ENCODE measurements around the gene IFNG. TPM values are rescaled to one million over a fixed set of nuclear protein-coding genes. Genes with fewer than 3 reads are reported as not detected.

The IFNG gene
- total RNA-seq, 1 donor, result 12.4 TPM

DNA sequence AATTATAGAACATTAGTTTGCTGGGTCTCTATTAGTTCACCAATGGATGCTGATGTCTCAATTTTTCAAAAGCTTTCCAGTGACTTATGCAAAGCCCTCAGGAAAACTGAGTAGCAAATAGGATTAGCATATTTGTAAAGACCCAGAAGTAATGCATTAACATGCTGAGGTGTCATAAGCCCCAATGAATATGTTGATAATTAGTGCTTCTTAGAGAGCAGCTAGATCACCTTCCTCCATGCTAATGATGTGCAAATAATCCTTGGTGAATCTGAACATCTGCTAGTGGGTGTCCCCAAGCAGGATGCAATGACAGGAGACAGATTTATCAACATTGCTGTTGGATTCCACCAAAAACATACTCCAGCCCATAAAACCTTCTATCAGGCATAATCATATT is 19.0 kb downstream of the IFNG start:
- Histone ChIP-seq H3K27me3 (ENCODE audit: insufficient read depth, low read length) (no peaks in the 10 kb centered on the region), H3K4me3 (ENCODE audit: low read length) (no peak overlapping the region), H3K4me1 (ENCODE audit: insufficient read depth, low read length) (no peaks in the 10 kb centered on the region), H3K9me3 (ENCODE audit: low read depth, low read length) (no peaks in the 10 kb centered on the region)

DNA sequence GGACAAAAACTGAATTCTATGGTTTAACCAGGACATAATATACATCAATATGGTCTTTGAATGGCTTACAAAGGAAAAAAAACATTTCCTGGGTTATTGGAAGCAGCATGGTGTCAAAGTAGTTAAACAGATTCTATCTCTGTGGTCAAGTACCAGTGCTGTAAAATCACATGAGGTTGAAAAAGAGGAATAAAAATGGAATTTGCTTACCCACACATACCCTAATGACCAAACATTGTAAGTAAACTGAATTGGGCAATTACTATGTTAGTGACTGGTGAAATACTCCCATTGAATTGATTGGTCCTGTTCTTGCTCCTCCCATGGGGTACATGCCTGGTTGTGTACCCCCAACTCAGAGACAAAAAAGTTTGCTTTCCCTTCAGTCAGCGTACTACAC is 19.6 kb downstream of the IFNG start:
- no peak overlapping the region for H3K4me3 ChIP-seq (ENCODE audit: low read length)
- no peaks in the 10 kb centered on the region for H3K27me3 ChIP-seq (ENCODE audit: insufficient read depth, low read length)
- no peaks in the 10 kb centered on the region for H3K9me3 ChIP-seq (ENCODE audit: low read depth, low read length)
- no peaks in the 10 kb centered on the region for H3K4me1 ChIP-seq (ENCODE audit: insufficient read depth, low read length)

DNA sequence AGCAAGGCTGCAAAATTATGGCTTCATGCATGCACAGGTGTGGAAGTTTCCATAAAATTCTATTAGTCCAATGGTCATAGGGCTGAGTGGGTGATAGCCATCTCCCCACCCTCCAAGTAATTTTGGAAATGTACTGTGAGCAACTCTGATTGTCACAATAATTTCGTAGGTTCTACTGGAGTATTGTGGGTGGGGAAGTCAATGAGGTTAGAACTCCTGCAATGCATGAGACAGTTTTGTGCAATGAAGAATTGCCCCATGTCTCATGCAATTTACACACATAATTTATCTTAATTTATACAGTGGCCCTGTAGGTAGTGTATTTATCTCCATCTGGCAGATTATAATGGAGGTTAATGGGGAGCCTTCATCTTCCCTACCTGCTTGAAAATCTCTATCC is 20.5 kb downstream of the IFNG start:
- Histone ChIP-seq H3K4me3 (ENCODE audit: low read length) (no peak overlapping the region), H3K27me3 (ENCODE audit: insufficient read depth, low read length) (no peaks in the 10 kb centered on the region), H3K4me1 (ENCODE audit: insufficient read depth, low read length) (no peaks in the 10 kb centered on the region), H3K9me3 (ENCODE audit: low read depth, low read length) (no peaks in the 10 kb centered on the region)

DNA sequence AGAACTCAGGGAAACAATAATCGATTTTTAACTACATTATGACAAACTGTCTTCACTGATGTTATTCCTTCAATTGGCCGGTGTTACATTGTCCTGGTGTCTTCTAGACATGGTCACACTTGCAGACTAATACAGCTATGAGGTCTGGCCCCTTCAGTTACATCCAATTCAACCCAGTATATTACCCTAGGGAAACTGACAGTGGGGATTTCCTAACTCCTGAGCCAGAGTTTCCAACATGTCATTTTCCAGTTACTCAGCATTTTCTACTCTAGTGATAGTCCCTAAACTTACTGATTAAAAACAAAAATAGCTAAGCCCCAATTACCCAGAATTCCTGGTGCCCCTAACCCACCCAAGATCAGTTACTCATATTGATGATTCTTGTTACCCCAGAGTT is 21.1 kb downstream of the IFNG start:
- H3K9me3 ChIP-seq (ENCODE audit: low read depth, low read length), result no peaks in the 10 kb centered on the region
- no peaks in the 10 kb centered on the region for H3K27me3 ChIP-seq (ENCODE audit: insufficient read depth, low read length)
- no peaks in the 10 kb centered on the region for H3K4me1 ChIP-seq (ENCODE audit: insufficient read depth, low read length)
- no peak overlapping the region for H3K4me3 ChIP-seq (ENCODE audit: low read length)

DNA sequence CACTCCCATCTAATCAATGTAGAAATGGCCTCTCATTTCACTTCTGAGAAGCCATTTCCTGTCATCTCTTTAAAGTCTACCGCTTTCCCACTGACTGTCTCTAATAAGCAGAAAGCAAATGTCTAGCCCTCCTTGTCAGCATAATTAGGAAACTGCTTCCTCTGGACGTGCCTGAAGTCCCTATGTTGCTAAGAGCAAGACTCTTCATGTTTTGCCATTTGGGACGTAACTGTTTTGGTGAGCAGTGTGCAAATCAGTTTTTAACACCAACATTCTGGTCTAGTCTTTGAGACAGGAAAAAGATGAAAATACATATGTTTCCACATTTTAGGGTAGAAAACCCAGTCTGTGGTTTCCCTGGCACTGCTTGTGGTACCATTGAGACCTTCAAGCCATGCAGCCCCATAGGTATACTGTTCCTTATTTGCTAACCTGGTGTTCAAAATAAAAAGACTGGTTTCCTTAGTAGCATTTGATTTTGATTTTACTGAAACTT is 22.2 kb downstream of the IFNG start:
- no peaks in the 10 kb centered on the region for H3K4me1 ChIP-seq (ENCODE audit: insufficient read depth, low read length)
- H3K27me3 ChIP-seq (ENCODE audit: insufficient read depth, low read length), result no peaks in the 10 kb centered on the region
- H3K9me3 ChIP-seq (ENCODE audit: low read depth, low read length), result no peaks in the 10 kb centered on the region
- H3K4me3 ChIP-seq (ENCODE audit: low read length), result no peak overlapping the region

DNA sequence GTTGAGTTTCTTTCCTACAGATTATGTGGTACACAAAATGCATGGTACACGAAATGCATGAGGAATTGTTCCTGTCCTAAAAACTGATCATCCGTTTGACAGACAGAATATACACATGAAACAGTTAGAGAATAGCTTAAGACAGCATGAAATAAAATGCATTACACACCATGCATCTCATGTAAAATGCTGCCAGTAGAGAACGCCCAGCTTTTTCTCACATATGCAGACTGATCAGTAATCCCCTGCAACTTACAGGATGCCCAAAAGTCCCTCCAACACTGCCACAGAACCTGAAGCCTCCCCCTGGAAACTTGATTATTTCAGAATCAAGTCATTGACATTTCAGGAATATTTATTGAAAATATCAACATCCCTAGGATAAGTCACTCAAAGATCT is 24.0 kb downstream of the IFNG start:
- Histone ChIP-seq H3K9me3 (ENCODE audit: low read depth, low read length) (peaks cover under 1% of the 10 kb centered on the region), H3K4me1 (ENCODE audit: insufficient read depth, low read length) (no peaks in the 10 kb centered on the region), H3K4me3 (ENCODE audit: low read length) (no peak overlapping the region), H3K27me3 (ENCODE audit: insufficient read depth, low read length) (no peaks in the 10 kb centered on the region)

DNA sequence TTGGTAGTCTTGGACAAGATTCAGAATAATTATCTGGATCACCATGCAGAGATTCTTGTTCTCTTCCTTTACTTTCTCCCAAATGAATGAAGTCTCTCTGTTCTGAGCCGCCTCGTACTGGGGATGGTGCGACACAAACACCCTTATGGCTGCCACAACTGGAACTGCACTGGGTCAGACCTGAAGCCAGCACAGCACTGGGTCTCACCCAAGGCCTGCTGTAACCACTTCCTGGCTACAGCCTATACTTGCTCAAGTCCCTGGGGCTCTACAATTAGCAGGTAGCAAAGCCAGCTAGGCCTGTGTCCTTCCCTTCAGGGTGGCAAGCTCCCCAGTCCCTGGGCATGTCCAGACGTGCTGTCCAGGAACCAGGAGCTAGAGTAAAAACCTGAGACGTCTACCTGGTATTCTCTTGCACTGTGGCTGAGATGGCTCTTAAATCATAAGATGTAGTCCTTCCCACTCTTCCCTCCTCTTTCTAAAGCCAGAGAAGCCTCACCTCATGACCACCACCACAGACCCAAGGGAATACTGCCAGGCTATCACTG is 27.6 kb downstream of the IFNG start:
- Histone ChIP-seq H3K4me1 (ENCODE audit: insufficient read depth, low read length) (no peaks in the 10 kb centered on the region), H3K4me3 (ENCODE audit: low read length) (no peak overlapping the region), H3K9me3 (ENCODE audit: low read depth, low read length) (peaks cover 18% of the 10 kb centered on the region), H3K27me3 (ENCODE audit: insufficient read depth, low read length) (no peaks in the 10 kb centered on the region)

DNA sequence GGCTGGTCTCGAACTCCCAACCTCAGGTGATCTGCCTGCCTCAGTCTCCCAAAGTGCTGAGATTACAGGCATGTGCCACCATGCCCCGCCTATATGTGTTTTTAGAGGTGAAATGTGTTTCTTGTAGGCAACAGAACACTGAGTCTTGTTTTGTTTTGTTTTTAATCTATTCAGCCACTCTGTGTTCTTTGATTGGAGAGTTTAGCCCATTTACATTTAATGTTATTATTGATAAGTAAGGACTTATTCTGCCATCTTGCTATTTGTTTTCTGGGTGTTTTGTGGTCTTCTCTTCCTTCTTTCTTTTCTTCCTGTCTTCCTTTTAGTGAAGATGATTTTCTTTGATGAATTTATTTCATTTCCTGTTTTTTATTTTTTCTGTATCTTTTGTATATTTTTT is 29.6 kb downstream of the IFNG start:
- H3K4me3 ChIP-seq (ENCODE audit: low read length), result no peak overlapping the region
- H3K27me3 ChIP-seq (ENCODE audit: insufficient read depth, low read length), result no peaks in the 10 kb centered on the region
- H3K4me1 ChIP-seq (ENCODE audit: insufficient read depth, low read length), result no peaks in the 10 kb centered on the region
- H3K9me3 ChIP-seq (ENCODE audit: low read depth, low read length), result peaks cover 18% of the 10 kb centered on the region

DNA sequence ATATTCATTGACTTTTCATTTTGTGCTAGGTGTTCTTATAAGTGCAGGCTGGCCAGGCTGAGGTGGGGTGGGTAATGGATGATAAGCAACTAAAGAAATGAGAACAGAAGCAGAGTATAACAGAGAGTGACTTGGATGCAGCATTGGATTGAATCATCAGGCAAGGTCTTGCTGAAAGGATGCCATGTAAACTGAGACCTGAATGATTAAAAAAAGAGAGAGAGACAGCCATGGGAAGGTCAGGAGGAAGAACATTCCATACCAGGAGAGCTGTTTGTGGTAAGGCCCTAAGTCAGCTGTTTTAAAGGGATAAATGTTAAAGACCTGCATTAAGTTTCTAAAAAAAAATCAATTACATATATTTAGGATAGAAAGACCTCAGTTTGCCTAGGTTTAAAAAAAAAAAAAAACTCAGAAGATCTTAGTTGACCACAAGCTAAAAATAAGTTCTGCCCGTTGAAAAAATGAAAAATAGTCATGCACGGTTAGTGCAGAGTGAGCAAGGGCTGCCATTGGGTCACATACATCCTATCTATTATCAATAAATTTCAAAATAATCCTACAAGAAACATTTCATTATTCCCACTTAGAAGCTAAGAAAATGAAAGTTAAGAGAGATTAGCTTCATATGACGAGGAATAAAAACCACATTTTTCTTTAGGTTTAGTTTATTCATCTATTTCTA is 37.2 kb downstream of the IFNG start:
- Histone ChIP-seq H3K4me1 (ENCODE audit: insufficient read depth, low read length) (peaks cover 14% of the 10 kb centered on the region), H3K27me3 (ENCODE audit: insufficient read depth, low read length) (no peaks in the 10 kb centered on the region), H3K4me3 (ENCODE audit: low read length) (no peak overlapping the region), H3K9me3 (ENCODE audit: low read depth, low read length) (peaks cover 4% of the 10 kb centered on the region)

DNA sequence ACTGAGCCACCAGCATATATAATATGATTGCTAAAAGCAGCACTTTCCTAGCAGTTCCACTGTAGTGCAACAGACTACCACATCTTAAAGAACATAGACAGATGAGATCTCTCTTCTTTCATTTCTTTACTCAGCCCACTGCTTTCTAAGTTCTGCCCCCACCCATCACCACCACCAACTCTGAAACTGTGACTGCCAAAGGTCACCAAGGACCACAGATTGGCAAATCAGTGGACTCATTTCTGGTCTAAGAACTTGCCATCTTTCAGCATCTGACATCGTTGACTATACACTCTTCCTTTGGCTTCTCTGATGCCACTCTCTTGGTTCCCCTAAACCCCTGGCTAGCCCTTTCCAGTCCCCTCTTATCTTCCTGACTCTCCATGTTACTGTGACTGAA is 38.4 kb downstream of the IFNG start:
- H3K4me3 ChIP-seq (ENCODE audit: low read length), result no peak overlapping the region
- no peaks in the 10 kb centered on the region for H3K9me3 ChIP-seq (ENCODE audit: low read depth, low read length)
- H3K4me1 ChIP-seq (ENCODE audit: insufficient read depth, low read length), result peaks cover 14% of the 10 kb centered on the region
- no peaks in the 10 kb centered on the region for H3K27me3 ChIP-seq (ENCODE audit: insufficient read depth, low read length)

DNA sequence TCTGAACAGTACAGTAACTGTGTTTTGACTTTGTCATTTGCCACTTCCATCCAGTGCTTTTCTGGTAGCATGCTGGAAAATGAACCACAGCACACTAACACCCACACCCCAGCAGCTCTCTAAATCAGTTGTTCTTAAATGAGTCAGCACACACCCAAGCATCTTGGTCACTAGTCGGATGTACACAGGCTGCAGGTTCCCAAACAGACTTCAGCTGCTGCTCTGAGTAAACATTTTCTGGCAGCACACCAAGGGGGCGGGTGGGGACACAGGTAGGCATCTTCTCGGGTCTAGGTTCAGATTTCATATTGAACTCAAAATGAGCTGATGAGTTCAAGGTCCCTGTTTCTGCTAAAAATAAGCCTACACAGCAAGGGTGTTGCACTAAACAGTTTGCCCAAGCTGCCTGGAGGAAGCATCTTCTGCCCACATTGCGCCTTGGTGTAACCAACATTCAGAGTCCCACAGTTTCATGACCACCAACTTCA is 39.8 kb downstream of the IFNG start:
- no peaks in the 10 kb centered on the region for H3K9me3 ChIP-seq (ENCODE audit: low read depth, low read length)
- no peak overlapping the region for H3K4me3 ChIP-seq (ENCODE audit: low read length)
- peaks cover 14% of the 10 kb centered on the region for H3K4me1 ChIP-seq (ENCODE audit: insufficient read depth, low read length)
- H3K27me3 ChIP-seq (ENCODE audit: insufficient read depth, low read length), result no peaks in the 10 kb centered on the region

DNA sequence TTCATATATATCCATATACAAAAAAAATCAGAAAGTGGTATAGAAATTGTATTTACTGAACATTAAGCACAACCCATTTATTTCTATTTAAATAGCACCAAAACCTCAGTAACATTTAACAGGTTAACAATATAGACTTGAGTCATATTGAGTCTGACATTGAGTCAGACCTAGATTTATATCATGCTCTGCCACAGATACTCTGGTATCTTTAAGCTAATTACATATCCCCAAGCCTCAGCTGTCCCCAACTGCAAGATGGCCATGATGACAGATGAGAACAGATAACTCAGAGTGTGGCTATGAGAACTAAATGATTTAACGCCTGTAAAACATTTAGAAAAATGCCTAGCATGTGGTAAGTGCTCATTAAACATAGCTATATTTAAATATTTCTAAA is 40.3 kb downstream of the IFNG start:
- Histone ChIP-seq H3K27me3 (ENCODE audit: insufficient read depth, low read length) (no peaks in the 10 kb centered on the region), H3K4me3 (ENCODE audit: low read length) (no peak overlapping the region), H3K9me3 (ENCODE audit: low read depth, low read length) (no peaks in the 10 kb centered on the region), H3K4me1 (ENCODE audit: insufficient read depth, low read length) (peaks cover 14% of the 10 kb centered on the region)

DNA sequence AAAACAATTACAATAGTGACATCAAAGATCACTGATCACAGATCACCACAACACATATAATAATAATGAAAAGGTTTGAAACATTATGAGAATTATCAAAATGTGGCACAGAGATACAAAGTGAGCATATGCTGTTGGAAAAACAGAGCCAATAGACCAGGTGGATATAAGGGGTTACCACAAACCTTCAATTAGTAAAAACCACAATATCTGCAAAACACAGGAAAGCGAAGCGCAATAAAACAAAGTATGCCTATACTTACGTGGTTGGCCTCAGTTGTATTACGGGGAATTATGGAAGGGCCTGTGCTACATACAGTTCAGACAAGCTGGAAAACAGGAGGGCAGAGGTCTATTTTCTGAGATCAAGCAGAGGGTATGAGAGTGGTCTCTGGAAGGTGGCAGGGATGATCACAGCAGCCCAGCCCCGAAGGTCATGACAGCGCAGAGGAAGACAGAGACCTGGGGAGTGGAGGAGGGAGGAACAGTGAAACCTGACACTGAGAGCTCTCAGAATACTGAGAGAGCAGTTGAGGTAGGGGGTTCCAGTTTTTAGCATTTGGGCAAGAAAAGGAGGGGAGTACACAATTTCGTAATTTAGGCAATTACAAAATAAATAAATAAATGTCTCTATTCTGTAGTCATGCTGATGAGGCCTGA is 41.3 kb downstream of the IFNG start:
- no peak overlapping the region for H3K4me3 ChIP-seq (ENCODE audit: low read length)
- H3K9me3 ChIP-seq (ENCODE audit: low read depth, low read length), result no peaks in the 10 kb centered on the region
- no peaks in the 10 kb centered on the region for H3K27me3 ChIP-seq (ENCODE audit: insufficient read depth, low read length)
- H3K4me1 ChIP-seq (ENCODE audit: insufficient read depth, low read length), result peaks cover 14% of the 10 kb centered on the region

DNA sequence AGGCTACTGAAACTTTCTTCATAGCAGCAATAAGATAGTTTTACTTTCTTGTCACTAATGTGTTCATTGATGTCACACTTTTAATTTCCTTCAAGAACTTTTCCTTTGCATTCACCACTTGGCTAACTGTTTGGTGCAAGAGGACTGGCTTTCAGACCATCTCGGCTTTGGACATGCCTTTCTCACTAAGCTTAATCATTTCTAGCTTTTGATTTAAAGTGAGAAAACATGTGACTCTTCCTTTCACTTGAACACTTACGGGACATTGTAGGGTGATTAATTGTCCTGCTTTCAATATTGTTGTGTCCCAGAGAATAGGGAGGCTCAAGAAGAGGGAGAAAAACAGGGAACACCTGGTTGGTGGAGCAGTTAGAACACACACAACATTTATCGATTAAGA is 41.9 kb downstream of the IFNG start:
- H3K27me3 ChIP-seq (ENCODE audit: insufficient read depth, low read length), result no peaks in the 10 kb centered on the region
- no peak overlapping the region for H3K4me3 ChIP-seq (ENCODE audit: low read length)
- no peaks in the 10 kb centered on the region for H3K9me3 ChIP-seq (ENCODE audit: low read depth, low read length)
- peaks cover 14% of the 10 kb centered on the region for H3K4me1 ChIP-seq (ENCODE audit: insufficient read depth, low read length)

DNA sequence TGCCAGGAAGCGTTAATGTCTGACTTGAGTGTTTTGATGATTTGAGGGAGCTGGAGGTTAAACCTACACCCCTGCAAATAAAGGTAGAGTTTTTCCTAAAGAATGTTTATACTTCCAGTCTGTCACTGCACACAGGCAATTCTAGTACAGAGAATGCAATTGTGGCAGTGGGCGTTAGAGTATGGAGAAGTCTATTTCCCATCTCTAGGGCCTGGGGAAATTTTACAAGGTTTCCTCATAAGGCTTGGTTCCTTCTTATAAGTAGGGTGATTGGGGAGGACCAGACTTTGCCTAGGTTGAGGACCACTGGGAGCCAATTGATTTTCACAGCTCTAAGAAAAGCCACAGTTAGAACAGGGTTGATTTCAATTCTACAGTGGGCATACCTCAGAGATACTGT is 44.3 kb downstream of the IFNG start:
- Histone ChIP-seq H3K4me3 (ENCODE audit: low read length) (no peak overlapping the region), H3K9me3 (ENCODE audit: low read depth, low read length) (no peaks in the 10 kb centered on the region), H3K27me3 (ENCODE audit: insufficient read depth, low read length) (no peaks in the 10 kb centered on the region), H3K4me1 (ENCODE audit: insufficient read depth, low read length) (peaks cover 8% of the 10 kb centered on the region)

DNA sequence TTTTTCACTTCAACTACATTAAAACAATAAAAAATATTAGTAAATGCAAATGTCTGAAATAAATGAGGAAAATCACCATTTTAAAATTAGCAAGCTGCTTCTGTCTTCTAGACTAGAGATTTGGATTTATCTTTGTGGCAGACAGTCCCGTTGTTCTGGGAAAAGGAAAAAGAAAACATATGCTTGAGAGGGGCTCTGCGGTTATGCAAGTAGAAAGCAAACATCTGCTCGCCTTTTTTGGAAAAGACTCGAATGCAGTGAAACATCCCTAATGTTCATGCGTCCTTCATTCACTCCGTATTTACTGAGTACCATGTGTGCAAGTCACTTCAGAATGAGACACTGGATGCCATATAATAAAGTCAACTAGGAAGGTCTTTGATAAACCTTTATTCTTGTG is 44.9 kb downstream of the IFNG start:
- Histone ChIP-seq H3K27me3 (ENCODE audit: insufficient read depth, low read length) (no peaks in the 10 kb centered on the region), H3K4me3 (ENCODE audit: low read length) (no peak overlapping the region), H3K9me3 (ENCODE audit: low read depth, low read length) (no peaks in the 10 kb centered on the region), H3K4me1 (ENCODE audit: insufficient read depth, low read length) (peaks cover 8% of the 10 kb centered on the region)

All from mononuclear cell (primary cell).